NCI-H345 treated with DMSO at 0.1 percent for 48 hours (cell line): ENCODE data around the gene NLRP11.
A peak's percentile ranks its signal among the peaks of the same experiment; 100 is the strongest.

ENCODE experiments used
- DNase-seq: peaks from one replicate; lab custom pipeline; 2025; ENCODE audit not compliant: unreplicated experiment; lab: John Stamatoyannopoulos, UW

The NLRP11 gene

DNA sequence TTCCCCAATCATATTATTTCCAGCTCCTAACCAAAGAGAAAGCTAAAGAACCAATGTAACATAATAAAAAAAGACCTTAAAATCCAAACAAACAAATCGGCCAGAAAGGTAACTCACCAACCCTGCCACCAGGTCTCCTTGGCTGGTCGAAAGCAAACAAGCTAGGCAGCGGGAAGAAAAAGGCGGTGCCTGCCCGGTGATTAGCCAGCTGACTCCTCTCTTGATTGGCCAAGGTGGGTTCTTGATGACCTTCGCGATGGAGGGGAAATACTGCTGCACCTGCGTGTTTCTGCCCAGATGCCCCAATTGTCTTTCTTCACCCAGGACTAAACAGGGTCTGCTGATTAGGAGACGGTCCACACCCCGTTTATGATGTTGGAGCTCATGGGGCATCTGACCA is at the start of gene NLRP11:
NLRP11 (minus strand) TSS at position 154 of the 400 bp plus-strand sequence. CDS start 13,825 bp downstream, outside the sequence.
- DNase-seq: no peak

GRCh38 chr19:55877211-55877610 is 45.4 kb upstream of the NLRP11 start:
- no peak for DNase-seq

DNA sequence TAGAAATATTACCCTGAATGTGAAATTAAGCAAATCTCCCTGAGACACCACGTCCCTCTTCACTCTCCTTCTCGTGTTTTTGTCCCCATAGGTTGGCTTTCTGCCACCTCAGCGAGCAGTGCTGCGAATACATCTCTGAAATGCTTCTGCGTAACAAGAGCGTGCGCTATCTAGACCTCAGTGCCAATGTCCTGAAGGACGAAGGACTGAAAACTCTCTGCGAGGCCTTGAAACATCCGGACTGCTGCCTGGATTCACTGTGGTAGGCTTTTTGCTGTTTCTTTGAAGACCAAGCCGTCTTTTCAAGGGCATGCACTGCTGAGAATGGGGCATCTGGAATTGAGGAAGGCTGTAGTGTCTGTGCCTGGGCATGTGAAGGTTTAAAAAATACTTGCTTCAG is 38.9 kb upstream of the NLRP11 start:
- no peak for DNase-seq

DNA sequence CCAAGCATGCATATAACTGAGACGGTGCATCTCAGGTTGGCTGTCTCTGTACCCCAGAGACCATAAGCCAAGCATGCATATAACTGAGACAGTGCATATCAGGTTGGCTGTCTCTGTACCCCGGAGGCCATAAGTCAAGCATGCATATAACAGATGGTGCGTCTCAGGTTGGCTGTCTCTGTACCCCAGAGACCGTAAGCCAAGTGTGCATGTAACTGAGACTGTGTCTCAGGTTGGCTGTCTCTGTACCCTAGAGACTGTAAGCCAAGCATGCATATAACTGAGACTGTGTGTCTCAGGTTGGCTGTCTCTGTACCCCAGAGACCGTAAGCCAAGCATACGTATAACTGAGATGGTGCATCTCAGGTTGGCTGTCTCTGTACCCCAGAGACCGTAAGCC is 35.3 kb upstream of the NLRP11 start:
- no peak for DNase-seq

DNA sequence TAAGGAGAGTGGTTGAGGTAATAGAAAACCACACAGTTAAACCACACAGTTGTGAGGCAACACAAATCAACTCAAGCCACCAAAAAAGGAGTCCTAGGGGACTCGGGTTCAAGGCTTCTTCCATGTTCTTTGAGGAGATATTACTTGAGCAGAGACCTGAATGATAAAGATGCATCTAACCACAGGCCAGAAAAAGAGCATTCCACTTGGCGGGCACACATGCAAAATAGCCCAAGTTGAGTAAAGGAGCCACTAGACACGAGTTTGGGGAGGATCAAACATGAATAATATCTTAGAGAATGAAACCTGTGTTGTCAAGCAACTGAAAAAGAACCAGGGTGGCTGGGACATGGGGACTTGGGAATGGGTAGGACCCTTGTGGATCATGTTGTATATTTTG is 34.7 kb upstream of the NLRP11 start:
- DNase-seq: no peak

DNA sequence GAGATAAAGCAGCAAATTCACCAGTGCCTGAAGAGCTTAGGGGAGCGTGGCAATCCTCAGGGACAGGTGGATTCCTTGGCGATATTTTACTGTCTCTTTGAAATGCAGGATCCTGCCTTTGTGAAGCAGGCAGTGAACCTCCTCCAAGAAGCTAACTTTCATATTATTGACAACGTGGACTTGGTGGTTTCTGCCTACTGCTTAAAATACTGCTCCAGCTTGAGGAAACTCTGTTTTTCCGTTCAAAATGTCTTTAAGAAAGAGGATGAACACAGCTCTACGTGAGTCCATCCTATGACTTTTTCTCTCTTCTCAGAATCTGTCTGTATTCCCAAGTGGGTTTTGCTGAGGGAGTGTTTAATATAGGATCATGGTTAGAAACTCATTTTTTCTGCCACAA is 27.2 kb upstream of the NLRP11 start:
- no peak for DNase-seq

GRCh38 chr19:55858401-55858800 is 26.6 kb upstream of the NLRP11 start:
- DNase-seq: no peak

- DNase-seq: no peak
Measured at GRCh38 chr19:55857974-55858373, 26.2 kb upstream of the NLRP11 start.

DNA sequence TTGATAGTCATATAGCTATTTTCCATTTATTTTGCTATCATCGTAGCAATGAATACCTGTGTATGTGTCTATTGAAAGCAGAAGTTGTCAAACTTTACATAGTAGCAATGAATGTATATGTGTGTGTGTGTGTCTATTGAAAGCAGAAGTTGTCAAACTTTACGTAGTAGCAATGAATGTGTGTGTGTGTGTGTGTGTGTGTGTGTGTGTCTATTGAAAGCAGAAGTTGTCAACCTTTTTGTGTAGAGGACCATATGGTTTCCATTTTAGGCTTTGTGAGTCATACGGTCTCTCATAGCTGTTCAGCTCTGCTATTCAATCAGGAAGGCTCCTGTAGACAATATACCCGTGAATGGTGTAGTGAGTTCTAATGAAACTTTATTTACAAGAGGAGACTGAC is 25.4 kb upstream of the NLRP11 start:
- DNase-seq: no peak

- DNase-seq: no peak
Measured at GRCh38 chr19:55855160-55855559, 23.4 kb upstream of the NLRP11 start.

- DNase-seq: no peak
Measured at GRCh38 chr19:55838906-55839305, 7.1 kb upstream of the NLRP11 start.

DNA sequence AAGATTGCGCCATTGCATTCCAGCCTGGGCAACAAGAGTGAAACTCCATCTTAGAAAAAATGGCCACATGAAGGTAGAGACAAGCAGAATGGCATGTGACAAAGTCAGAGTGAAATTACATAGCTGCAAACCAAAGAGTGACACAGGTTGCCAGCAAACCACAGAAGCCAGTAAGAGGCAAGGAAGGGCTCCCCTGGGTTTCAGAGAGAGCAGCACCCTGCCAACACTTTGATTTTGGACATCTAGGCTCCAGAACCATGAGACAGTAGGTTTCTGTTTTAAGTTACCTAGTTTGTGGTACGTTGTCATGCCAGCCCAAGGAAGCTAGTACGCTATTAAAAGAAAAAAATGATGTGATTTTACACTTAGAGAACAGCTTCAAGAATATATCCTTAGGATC is 6.5 kb upstream of the NLRP11 start:
- DNase-seq: no peak

GRCh38 chr19:55836340-55836739 is 4.5 kb upstream of the NLRP11 start, which contains the start of gene NLRP4:
NLRP4 (plus strand) TSS chr19:55836540; CDS start chr19:55852081, 15,541 bp downstream.
- no peak for DNase-seq

- no peak for DNase-seq
Measured at GRCh38 chr19:55832676-55833075, 877 bp upstream of the NLRP11 start.

GRCh38 chr19:55830656-55831055 is 1.1 kb downstream of the NLRP11 start:
- DNase-seq: no peak

DNA sequence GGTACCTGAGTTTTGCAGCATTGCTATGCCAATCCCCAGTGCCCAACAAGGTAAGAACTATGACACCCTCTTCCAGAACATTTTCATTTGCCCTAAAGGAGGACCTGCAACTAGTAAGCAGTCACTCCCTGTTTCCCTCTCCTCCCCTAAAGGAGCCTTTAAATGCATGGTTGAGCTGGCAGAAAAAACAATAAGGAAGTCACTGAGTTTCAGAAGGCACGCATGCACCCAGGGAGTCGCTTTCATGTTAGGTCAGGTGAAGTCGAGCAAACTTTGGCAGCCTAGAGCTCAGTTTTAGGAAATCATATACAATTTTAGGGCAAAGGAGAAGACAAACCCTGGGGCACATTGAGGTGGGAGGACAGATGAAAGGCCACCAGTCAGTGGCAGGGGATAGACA is 11.8 kb downstream of the NLRP11 start:
- no peak for DNase-seq

DNA sequence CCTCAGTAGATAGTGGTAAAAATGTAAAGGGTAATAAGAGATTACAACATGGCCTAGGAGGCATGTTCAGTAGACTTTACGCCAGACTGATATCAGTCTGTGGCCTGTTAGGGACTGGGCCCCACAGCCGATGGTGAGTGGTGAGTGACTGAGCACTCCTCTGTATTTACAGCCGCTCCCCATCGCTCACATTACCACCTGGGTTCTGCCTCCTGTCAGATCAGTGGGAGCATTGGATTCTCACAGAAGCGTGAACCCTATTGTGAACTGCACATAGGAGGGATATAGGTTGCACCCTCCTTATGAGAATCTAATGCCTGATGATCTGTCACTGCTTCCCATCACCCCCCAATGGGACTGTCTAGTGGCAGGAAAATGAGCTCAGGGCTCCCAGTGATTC is 17.9 kb downstream of the NLRP11 start:
- DNase-seq: no peak

GRCh38 chr19:55812449-55812848 is 19.4 kb downstream of the NLRP11 start:
- DNase-seq: no peak

DNA sequence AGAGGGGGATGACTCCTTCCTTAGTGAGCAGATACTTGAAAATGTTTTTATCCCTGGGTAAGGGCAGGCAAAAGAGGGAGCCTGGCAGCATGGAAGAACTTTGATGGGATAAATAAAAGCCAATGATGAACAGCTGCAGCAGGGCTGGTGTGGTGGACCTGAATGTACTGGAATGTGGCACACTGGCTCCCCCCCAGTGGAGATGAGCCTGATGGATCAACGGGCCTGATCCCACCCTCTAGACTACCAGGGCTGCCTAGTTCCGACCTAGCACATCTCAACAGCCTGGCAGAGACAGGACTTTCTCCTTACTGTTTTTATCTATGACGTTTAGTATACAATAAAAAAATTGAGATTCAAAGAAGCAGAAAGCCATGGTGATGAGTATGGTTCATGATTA is 20.5 kb downstream of the NLRP11 start:
- no peak for DNase-seq

DNA sequence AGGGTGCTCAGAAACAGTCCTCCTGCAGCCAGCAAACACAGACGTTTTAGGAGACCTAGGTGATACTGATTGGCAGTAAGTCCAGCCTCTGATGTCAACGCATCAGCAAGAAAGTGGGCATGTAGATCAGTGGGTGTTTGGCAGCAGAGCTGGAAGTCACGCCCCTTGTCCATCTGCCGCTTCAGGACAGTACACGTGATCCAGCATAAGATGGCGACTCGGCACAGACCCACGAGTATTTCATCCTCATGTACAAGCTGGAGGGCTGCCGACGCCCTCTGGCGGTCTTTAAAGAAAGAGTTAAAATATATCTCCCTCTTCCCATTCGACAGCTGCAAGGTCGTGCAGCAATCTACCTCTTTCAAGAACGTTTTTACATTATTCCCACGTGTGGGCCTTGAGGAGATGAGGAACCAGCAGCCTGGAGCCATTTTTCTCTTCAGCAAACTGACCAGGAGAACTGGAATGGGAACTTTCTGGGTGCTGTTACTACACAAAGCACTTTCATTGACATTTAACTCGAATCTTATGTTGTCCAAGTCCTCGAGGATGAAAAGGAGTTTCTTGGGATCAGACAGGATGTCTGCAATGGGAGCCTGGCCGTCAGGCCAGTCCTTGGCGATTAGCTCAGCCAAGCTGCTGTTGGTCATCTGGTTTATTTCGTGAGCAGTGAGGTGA is 22.3 kb downstream of the NLRP11 start:
- peak; percentile 7 for DNase-seq

- no peak for DNase-seq
Measured at GRCh38 chr19:55802281-55802680, 29.5 kb downstream of the NLRP11 start.

GRCh38 chr19:55801416-55801815 is 30.4 kb downstream of the NLRP11 start:
- DNase-seq: no peak

GRCh38 chr19:55795021-55795420 is 36.8 kb downstream of the NLRP11 start:
- DNase-seq: no peak
